HUDEP-2 (cell line): ENCODE measurements around the gene ZNF618.

Source experiments
- DNase-seq, 76 experiments: peaks; one replicate each; lab custom pipeline; 2025; ENCODE audit not compliant: unreplicated experiment in 76 of 76; lab: John Stamatoyannopoulos, UW

Gene ZNF618

GRCh38 chr9:114090798-114091197 lies 214.7 kb downstream of the ZNF618 start:
- no peak for DNase-seq

- no peak for DNase-seq
Measured at GRCh38 chr9:114091711-114092110, 215.6 kb downstream of the ZNF618 start.

DNA sequence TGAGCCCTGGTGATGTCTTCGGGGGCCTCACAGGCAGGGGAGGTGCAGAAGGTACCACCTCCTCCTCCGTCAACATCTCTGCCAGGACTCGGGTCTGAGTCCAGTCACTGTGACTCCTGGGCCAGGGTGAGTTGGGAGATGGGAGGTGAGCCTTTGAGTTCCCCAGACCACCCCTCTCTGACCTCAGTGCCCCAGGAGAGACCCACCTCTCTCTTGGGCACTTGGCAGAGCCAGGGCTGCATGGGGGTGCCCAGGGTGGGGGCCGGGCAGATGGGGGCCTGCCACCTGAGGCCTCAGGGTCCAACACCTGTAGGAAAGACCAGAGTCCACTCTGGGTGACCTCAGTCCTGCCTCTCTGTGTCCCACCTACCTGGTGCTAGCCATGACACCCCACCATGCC lies 216.2 kb downstream of the ZNF618 start:
- DNase-seq: no peak

DNA sequence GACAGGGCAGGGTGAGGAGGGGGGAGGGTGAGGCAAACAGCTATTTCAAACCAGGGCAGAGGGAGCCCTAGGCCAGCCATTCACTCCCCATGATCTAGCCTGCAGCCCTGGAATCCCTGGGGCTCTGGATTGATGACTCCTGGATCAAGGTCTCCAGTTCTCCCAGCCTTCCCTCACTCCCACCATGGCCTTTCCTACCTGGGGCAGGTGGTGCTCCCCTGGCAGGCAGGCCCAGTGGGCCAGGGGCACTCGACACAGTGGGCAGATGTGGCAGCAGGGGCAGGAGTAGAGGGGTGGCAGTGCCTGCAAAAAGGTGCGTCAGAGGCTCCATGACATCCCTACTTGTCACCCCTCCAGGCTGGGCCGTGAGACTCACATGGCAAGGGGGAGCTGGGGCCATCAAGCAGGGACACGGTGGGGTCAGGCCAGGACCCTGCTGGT lies 216.9 kb downstream of the ZNF618 start:
- no peak for DNase-seq

DNA sequence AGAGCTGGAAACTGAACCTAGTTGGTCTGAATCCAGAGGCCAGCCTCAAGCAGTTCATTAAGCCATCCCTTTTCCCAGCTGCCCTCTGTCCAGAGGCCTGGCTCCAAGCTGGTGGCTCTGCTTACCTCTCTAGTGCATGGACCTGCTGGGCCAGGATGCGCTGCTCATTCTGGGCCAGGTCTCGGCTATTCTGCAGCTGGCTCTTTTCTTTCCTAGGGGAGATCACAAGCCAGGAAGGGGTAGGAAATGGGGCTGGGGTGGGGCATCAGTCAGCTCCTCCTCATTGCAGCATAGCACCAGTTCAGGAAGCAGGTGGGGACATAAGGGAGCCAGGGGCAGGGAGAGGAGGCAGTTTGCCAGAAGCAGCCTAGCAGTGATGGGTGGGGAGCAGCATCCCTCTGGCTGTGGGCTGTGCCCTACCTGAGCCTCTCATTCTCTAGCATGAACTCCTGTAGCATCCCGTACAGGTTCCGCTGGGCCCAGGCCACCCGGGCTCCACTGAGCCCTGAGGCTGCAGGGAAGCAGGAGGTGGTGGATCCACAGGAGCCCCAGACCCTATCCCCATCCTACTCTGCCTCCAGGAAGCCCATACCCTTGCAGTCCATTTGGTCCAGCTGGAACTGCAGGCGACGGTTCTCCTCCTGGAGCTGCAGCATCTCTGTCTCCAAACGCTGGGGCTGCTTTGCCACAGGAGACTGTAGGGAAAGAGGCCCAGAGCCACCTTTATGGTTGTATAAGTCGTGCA lies 217.8 kb downstream of the ZNF618 start:
- DNase-seq: no peak

DNA sequence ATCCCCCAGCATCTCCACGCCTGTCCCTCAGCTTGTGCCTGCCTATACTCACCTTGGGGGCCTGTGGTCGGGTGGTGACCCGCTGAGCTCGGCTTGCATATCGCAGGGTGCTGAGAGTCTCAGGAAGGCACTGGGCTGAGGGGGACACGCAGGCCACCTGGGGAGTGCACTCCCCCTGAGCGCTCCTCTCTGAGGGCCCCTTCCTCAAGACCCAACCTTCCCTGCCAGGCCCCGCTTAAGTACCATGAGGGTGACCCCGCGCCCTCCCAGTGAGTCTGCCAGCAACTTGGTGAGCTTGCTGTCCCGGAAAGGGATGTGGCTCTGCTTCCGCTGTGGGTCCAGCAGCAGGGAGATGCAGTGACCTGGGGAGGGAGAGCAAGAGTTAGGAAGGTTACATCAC lies 218.9 kb downstream of the ZNF618 start:
- no peak for DNase-seq

GRCh38 chr9:114096041-114096511 lies 220.0 kb downstream of the ZNF618 start:
- DNase-seq: no peak

- no peak for DNase-seq
Measured at GRCh38 chr9:114096866-114097612, 220.9 kb downstream of the ZNF618 start.

DNA sequence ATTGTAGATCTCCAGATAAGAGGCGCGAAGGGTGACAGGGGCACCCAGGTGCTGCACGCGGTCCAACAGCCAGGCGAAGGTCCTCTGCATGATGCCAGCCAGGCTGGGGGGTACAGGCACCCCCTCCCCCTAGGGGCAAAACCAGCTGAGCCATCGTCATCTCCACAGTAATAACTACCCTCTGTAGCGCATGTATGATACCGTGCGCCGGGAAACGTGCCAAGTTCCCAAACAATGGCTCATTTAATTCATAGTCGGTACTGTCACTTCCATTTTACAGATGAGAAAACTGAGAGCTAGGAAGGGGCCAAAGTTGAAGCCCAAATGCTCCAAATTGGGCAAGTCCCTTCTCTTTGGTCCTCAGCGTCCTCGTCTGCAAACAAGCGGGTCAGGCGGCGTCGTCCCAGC lies 221.5 kb downstream of the ZNF618 start:
- peak in 1 of 76 experiments; percentile 5 for DNase-seq

DNA sequence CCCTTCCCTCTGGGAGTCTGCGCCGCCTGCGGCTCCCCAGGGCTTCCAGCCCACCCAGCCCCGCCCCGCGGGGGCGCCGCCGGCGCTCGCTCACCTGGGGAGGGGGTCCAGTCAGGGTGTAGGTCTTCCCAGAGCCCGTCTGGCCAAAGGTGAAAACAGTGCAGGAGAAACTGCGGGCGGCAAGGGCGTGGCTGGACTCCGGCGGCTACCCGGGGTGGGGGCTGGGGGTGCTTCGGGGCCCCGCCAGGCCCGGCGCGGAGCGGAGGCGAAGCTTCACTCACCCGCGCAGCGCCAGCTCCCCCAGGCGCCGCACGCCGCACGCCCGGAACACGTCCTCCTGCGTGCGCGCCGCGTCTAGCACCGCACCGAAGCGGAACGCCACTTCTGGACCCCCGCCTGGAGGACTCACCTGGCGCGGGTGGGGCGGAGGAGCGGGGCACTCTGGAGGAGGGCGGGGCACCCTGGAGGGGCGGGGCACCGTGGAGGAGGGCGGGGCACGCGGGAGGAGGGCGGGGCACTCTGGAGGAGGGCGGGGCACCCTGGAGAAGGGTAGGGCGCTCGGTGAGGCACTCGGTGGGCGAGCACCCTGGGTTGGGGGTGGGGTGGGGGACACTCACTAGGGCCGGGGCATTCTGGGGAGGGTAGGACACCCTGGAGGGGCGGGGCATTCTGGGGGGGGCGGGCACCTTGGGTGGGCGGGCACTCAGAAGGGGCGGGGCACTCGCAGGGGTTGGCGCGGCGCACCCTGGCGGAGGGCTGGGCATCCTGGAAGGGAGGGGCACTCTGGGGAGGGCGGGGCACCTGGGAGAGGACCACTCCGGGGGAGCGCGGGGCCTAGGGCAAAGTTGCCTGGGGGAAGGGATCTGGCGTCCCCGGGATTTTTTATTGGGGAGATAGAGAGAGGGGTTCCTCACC lies 222.2 kb downstream of the ZNF618 start:
- DNase-seq: peak in 13 of 76 experiments; percentile 1 to 21 (median 10)

- DNase-seq: no peak
Measured at GRCh38 chr9:114098936-114099668, 223.0 kb downstream of the ZNF618 start, which contains the start of gene KIF12. TSS of gene KIF12 (minus strand) at chr9:114099292. CDS start at chr9:114099276, 16 bp downstream.

GRCh38 chr9:114099669-114100270 lies 223.7 kb downstream of the ZNF618 start:
- no peak for DNase-seq

- no peak for DNase-seq
Measured at GRCh38 chr9:114100536-114100935, 224.4 kb downstream of the ZNF618 start.

GRCh38 chr9:114102484-114102883 lies 226.4 kb downstream of the ZNF618 start:
- DNase-seq: no peak

GRCh38 chr9:114105236-114105635 lies 229.1 kb downstream of the ZNF618 start:
- no peak for DNase-seq
